Thoracic aorta (tissue), 2 donors: ENCODE data around the gene AADACL3. TPM values are rescaled to one million over a fixed set of nuclear protein-coding genes. Genes with fewer than 3 reads are reported as not detected.
"Not testable (repeated sequence)": the region's sequence is repeated elsewhere in the genome, so short reads cannot be mapped to it uniquely, and the experiment has no call there.

Experiments used
- ATAC-seq: fragments of 150-250 bp; one replicate; pipeline ENCODE4 v1.8.0; 2017; ENCODE audit warnings: low read depth; ENCODE audit not compliant: insufficient number of reproducible peaks, low FRiP score
- DNase-seq: peaks from one replicate; pipeline ENCODE4 v3.0.0-alpha.2; 2020; ENCODE audit warnings: low spot score
- H3K27ac ChIP-seq, 2 donors: fragments of 200-600 bp; sonication (generic); 1 replicate in 1 of 2; 2 replicates in 1 of 2; pipeline ENCODE4 v1.5.1; 2016; ENCODE audit warnings: mild to moderate bottlenecking in 2 of 2, moderate library complexity in 2 of 2
- H3K27me3 ChIP-seq: fragments of 200-600 bp; sonication (generic); replicated peaks from 2 replicates; pipeline ENCODE4 v1.6.0; 2016; ENCODE audit warnings: mild to moderate bottlenecking; ENCODE audit not compliant: insufficient read depth
- H3K36me3 ChIP-seq: fragments of 200-600 bp; sonication (generic); one replicate; pipeline ENCODE4 v1.5.1; 2016
- H3K4me1 ChIP-seq, 2 donors: fragments of 200-600 bp; sonication (generic); 1 replicate in 1 of 2; 2 replicates in 1 of 2; pipeline versions ENCODE4 v1.5.1 to v1.6.0; 2016; ENCODE audit warnings: low read depth in 2 of 2, mild to moderate bottlenecking in 1 of 2; ENCODE audit not compliant: control insufficient read depth in 1 of 2
- H3K4me3 ChIP-seq: fragments of 200-600 bp; sonication (generic); 2 replicates; pipeline ENCODE4 v1.5.1; 2016; ENCODE audit warnings: mild to moderate bottlenecking
- H3K9me3 ChIP-seq: fragments of 200-600 bp; sonication (generic); 2 replicates; pipeline ENCODE4 v1.5.1; 2016
- total RNA-seq, 2 donors: library from RNA; depleted of rRNA; stranded (reverse); fragments of >200 nt; gene quantifications; one replicate each; pipeline versions ENCODE4 v1.1.0 to v1.2.3, GENCODE V29; 2016
- TF ChIP-seq, protein P1 (sequence below): fragments of 200-600 bp; sonication (generic); IDR thresholded peaks from one replicate; pipeline ENCODE4 v1.5.1; 2019; ENCODE audit warnings: antibody characterized with exemption

Gene AADACL3, protein sequence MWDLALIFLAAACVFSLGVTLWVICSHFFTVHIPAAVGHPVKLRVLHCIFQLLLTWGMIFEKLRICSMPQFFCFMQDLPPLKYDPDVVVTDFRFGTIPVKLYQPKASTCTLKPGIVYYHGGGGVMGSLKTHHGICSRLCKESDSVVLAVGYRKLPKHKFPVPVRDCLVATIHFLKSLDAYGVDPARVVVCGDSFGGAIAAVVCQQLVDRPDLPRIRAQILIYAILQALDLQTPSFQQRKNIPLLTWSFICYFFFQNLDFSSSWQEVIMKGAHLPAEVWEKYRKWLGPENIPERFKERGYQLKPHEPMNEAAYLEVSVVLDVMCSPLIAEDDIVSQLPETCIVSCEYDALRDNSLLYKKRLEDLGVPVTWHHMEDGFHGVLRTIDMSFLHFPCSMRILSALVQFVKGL
- total RNA-seq, result not detected

DNA sequence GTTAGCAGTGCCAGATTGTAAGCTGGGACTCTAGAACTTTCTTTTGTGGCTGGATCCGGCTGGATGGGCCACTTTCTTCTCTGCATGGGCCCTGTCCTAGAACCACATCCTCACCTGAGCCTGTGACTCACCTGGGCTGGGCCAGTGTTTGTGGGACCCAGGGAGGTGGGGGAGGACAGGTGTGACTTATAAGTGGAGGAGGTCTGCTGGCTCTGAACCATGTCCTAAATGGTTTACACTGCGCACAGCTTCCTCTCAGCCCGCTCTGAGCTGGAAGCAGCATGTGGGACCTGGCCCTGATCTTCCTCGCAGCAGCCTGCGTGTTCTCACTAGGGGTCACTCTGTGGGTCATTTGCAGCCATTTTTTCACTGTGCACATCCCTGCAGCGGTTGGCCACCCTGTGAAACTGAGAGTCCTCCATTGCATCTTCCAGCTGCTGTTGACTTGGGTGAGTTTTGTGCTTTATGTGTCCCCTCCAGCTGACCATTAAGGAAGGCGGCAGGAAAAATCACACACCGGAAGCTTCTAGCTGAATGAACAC is at the start of gene AADACL3:
TSS of gene AADACL3 (plus strand) at position 215 of the 542 bp plus-strand sequence. CDS start at position 282, 67 bp downstream.
- DNase-seq (no peak), ATAC-seq (no peak)
- H3K27me3 ChIP-seq, result no peaks in the 10 kb centered on the region
- H3K27ac ChIP-seq, result no peak within 1 kb of the TSS
- TF ChIP-seq, protein P1, sequence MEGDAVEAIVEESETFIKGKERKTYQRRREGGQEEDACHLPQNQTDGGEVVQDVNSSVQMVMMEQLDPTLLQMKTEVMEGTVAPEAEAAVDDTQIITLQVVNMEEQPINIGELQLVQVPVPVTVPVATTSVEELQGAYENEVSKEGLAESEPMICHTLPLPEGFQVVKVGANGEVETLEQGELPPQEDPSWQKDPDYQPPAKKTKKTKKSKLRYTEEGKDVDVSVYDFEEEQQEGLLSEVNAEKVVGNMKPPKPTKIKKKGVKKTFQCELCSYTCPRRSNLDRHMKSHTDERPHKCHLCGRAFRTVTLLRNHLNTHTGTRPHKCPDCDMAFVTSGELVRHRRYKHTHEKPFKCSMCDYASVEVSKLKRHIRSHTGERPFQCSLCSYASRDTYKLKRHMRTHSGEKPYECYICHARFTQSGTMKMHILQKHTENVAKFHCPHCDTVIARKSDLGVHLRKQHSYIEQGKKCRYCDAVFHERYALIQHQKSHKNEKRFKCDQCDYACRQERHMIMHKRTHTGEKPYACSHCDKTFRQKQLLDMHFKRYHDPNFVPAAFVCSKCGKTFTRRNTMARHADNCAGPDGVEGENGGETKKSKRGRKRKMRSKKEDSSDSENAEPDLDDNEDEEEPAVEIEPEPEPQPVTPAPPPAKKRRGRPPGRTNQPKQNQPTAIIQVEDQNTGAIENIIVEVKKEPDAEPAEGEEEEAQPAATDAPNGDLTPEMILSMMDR, result no peak
- no peaks in the 10 kb centered on the region for H3K36me3 ChIP-seq
- no peaks in the 10 kb centered on the region for H3K9me3 ChIP-seq
- H3K4me3 ChIP-seq, result no peak within 1 kb of the TSS
- H3K4me1 ChIP-seq, result no peaks in the 10 kb centered on the region

DNA sequence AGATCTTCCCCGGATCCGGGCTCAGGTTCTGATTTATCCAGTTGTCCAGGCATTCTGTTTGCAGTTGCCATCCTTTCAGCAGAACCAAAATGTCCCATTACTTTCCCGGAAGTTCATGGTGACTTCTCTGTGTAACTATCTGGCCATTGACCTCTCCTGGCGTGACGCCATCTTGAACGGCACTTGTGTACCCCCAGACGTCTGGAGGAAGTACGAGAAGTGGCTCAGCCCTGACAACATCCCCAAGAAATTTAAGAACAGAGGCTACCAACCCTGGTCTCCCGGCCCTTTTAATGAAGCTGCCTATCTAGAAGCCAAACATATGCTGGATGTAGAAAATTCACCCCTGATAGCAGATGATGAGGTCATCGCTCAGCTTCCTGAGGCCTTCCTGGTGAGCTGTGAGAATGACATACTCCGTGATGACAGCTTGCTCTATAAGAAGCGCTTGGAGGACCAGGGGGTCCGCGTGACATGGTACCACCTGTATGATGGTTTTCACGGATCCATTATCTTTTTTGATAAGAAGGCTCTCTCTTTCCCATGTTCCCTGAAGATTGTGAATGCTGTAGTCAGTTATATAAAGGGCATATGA is 49.7 kb upstream of the AADACL3 start:
- TF ChIP-seq, protein P1, result no peak
- no peak overlapping the region for H3K4me3 ChIP-seq
- no peak for ATAC-seq

DNA sequence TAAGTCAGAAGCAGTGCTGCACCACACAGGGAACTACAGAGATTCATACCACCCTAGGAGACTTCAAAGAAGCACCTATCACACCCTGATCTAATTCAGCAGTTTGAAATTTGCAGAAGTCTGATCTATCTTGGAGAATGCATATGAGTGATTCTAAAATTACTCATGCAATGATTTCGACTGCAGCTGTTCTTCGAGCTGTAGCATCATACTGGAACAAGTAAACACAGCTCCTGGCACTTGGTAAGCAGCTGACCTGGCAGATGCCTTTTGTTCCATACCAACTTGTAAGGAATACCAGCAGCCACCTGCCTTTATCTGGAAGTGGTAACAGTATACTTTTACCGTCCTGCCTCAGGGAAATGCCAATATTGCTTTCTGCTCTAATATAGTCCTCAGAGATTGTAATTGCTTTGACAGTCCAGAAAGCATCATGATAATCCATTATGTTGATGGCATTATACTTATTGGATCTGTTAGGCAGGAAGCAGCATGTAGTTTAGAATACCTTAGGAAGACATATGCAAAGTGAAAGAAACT is 46.3 kb upstream of the AADACL3 start:
- Histone ChIP-seq H3K9me3 (no peaks in the 10 kb centered on the region), H3K4me3 (no peak overlapping the region), H3K27ac (no peak overlapping the region), H3K27me3 (no peaks in the 10 kb centered on the region), H3K36me3 (no peaks in the 10 kb centered on the region), H3K4me1 (peaks cover 0 to 8% of the 10 kb centered on the region in 2 donors)
- TF ChIP-seq, protein P1, result no peak
- DNase-seq (no peak), ATAC-seq (no peak)

More for the DNA sequence above, 49.7 kb upstream of the AADACL3 start:
- Histone ChIP-seq H3K9me3 (peaks cover 5% of the 10 kb centered on the region), H3K4me1 (peaks cover 0 to 8% of the 10 kb centered on the region in 2 donors), H3K36me3 (no peaks in the 10 kb centered on the region), H3K27me3 (no peaks in the 10 kb centered on the region), H3K27ac (no peak overlapping the region)
- DNase-seq, result no peak

DNA sequence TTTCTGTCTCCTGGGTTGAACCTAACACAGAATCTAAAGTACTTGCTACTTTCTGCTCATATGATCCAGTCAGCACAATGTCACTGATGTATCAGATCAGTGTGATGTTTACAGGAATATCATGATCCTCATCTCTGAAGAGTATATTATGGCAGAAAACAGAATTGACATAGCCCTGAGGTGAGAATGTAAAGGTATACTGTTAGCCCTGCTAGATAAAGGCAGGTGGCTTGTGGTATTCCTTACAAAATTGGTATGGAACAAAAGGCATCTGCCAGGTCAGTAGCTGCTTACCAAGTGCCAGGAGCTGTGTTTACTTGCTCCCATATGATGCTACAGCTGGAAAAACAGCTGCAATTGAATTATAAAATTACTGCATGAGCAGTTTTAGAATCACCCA is 41.6 kb upstream of the AADACL3 start:
- ATAC-seq, result no peak
- no peak for DNase-seq
- Histone ChIP-seq H3K4me3 (no peak overlapping the region), H3K27me3 (no peaks in the 10 kb centered on the region), H3K4me1 (peaks cover 10 to 29% of the 10 kb centered on the region in 2 donors), H3K9me3 (no peaks in the 10 kb centered on the region), H3K27ac (no peak overlapping the region), H3K36me3 (no peaks in the 10 kb centered on the region)
- TF ChIP-seq, protein P1, result no peak

DNA sequence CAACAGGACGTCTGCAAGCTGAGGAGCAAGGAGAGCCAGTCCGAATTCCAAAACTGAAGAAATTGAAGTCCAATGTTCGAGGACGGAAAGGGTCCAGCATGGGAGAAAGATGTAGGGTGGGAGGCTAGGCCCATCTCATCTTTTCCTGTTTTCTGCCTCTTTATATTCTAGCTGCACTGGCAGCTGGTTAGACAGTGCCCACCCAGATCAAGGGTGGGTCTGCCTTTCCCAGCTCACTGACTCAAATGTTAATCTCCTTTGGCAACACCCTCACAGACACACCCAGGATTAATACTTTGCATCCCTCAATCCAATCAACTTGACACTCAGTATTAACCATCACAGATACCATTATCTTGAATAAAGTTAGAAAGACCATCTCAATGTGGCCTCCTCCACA is 39.8 kb upstream of the AADACL3 start:
- DNase-seq, H3K27ac ChIP-seq, H3K9me3 ChIP-seq, ATAC-seq, H3K27me3 ChIP-seq, H3K36me3 ChIP-seq, H3K4me3 ChIP-seq: not testable (repeated sequence)
- peaks cover 10 to 23% of the 10 kb centered on the region in 2 donors for H3K4me1 ChIP-seq
